ENCODE data around the gene SULT4A1.
"Not testable (repeated sequence)": the region's sequence is repeated elsewhere in the genome, so short reads cannot be mapped to it uniquely, and the experiment has no call there.

SULT4A1 gene

GRCh38 chr22:43886231-43886630 is 23.9 kb upstream of the SULT4A1 start:
- DNase-seq (ENCODE audit: low read depth), result no peak

DNA sequence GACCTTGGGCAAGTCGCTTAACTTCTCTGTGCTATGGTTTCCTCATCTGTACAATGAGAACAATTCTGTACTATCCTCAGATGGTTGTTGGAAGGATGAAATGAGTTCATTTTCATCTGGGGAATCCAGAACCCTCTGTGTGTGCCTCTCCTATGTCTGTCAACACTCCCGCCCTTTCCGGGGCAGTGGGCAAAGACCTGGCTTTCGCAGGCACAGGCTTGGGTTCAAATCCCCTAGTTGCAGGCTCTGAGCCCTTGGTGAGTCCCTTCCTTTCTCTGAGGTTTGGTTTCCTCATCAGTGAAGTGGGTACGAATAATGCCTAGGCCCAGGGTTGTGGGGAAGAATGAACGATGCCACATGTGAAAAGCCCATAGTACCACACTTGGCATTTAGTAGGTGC is 23.5 kb upstream of the SULT4A1 start:
- no peak for DNase-seq (ENCODE audit: low read depth)

GRCh38 chr22:43885319-43885671 is 23.0 kb upstream of the SULT4A1 start:
- DNase-seq (ENCODE audit: low read depth), result no peak

DNA sequence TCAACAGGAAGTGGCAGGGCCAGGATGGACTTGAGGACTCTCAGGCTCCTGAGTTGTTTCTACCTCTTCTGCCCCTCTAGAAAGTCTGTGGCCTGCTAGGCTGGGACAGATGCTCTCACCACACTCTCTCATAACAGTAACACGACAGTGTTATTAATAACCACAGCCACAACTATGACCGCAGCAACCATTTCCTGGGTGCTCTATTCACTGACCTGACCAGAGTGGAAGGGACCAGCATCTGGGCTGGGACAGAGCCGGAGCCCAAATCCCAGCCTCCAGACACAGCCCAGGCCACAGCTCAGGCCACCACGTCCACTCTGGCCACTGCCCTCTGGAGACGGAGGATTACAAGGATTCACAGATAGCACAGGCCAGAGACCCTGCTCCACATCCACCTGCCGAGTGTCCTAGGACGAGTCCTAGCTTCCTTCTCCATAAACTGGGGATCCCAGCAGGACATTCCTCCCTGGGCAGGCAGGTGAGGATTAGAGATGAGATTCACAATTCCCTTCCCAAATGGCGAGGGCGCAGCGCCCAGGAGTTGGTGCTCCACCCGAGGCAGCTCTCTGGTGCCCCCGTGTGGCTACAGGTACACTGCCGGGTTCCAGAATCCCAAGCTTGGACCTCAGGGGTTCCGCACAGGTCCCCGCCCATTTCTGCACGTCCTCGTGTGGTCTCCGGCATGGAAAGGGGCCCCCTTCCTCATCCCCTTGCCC is 22.4 kb upstream of the SULT4A1 start:
- peak; percentile 34 for DNase-seq (ENCODE audit: low read depth)

- DNase-seq (ENCODE audit: low read depth), result no peak
Observed at GRCh38 chr22:43883719-43884415, 21.6 kb upstream of the SULT4A1 start.

DNA sequence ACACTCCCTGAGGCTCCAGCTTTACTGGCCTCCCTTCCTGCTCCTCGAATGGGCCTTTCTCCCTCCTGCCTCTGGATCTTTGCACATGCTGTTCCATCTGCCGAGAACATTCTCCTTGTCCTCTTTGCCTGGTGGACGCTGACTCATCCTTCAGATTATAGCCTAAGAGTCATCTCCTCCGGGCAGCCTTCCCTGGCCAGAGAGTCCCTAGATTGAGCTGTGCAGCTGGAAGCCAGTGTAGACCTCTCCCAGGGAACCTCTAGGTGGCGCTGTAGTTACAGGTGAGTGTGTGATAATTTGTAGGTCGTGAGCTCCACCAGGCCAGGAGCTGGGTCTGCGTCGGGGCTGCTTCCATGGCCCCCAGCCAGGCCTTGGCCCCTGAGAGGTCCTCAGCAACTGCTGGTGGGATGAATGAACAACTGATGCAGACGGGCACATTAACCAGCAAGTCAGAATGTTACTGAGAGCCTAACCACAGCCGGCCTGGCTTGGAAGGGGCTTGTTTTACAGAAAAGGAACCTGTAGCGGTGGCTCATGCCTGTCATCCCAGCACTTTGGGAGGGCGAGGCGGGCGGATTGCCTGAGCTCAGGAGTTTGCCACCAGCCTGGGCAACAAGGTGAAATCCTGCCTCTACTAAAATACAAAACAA is 20.8 kb upstream of the SULT4A1 start:
- peak; percentile 41 for DNase-seq (ENCODE audit: low read depth)

GRCh38 chr22:43882122-43882767 is 19.9 kb upstream of the SULT4A1 start:
- DNase-seq (ENCODE audit: low read depth), result no peak

GRCh38 chr22:43881091-43882061 is 19.1 kb upstream of the SULT4A1 start:
- no peak for DNase-seq (ENCODE audit: low read depth)

- DNase-seq (ENCODE audit: low read depth), result no peak
Observed at GRCh38 chr22:43880541-43880991, 18.3 kb upstream of the SULT4A1 start.

DNA sequence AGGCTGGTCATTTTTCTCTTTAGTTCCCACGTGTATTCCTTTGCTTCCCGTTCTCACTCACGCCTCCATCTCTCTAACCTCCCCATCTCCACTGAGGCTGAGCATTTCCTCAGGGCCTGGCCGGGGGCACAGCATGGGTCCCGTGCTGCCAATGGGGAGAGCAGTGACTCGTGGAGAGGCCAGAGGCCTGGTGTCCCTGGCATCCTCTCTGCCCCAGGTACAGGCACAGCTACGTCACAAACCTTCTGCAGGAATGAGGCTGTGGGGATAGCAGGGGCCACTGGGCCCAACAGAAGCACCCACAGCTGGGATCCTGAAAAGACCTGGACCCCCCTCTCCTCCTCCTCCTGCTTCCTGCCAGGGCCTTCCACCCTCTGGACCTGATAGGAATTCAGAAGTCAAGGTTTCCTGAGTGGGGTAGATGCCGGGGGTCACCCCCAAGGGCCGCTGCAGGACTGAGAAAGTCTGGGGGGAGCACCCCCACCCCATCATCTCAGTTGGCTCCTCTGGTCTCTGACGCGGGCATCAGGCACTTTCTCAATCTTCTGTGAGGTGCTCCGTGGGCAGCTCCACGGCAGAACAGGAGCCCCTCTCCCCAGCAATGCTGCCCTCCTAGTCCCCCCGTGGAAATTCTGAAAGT is 17.7 kb upstream of the SULT4A1 start:
- no peak for DNase-seq (ENCODE audit: low read depth)

GRCh38 chr22:43878831-43879550 is 16.7 kb upstream of the SULT4A1 start:
- no peak for DNase-seq (ENCODE audit: low read depth)

DNA sequence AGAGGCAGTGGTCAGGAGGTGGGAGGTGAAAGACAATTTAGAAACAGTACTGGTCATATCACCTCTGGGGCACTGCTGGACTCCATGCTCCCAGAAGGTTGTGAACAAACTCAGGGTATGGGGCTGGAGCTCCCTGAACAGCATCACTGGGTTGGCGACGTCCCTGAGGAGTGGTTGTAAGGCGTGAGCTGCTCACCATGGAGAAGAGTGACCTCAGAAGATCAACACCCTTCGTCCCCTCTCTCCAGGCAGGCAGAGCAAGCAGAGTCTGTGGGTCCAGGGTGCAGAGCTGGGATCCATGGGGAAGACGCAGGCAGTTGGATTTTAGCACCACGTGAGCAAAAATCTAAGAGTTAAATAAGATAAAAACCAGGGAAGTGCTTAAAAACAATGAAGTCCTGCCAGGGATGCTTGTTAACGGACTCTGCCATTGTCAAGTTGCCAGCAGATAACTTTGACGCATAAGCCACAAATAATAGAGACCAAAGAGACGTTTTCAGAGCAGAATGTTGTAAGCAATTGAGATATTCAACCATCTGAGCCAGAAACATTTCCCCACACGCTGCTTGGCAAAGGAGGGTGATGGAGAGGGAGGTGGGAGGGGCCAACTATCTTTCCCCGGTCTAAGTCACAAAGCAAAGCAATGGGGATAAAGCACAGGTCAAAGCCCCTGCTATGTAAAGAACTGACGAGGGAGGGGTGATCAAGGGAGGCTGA is 15.9 kb upstream of the SULT4A1 start:
- DNase-seq (ENCODE audit: low read depth), result no peak

DNA sequence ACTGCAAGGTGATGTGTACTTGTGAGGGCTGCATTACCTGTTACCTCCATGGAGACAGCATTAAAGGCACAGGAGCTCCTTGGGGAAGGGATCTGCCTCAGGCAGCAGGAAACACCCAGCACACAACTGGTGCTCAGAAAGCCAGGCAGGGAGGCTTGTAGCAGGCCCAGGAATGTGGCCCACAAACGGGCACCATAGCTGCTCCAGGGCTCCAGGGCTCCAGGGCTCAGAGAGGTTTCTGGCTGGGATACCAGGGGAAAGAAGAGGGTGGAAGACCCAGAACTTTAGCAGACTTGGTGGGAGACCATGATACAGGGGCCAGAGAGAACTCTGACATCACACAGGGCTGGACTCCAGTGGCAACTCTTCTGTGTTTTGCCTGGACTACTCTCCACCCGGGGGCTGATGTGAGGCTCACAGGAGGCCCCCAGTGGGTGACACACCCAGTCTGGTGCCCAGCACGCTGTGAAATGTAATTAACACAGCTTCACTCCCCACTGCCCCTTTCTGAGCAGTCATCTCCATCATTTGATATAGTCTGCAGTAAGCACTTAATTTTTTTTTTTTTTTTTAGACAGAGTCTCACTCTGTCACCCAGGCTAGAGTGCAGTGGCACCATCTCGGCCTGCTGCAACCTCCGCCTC is 14.7 kb upstream of the SULT4A1 start:
- no peak for DNase-seq (ENCODE audit: low read depth)

DNA sequence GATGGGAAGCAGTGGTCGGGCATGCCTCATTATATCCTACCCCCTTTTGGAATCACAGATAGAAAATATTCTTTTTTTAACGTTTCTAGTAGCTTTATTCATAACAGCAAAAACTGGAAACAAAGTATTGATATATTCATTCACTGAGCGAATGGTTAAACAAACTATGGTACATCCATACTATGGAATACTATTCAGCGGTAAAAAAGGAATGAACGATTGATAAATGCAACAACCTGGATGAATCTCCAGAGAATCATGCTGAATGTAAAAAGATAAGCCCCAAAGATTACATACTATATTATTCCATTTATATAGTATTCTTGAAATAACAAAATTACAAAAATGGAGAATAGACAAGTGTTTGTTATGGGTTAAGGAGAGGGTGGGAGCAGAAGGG is 7.5 kb upstream of the SULT4A1 start:
- DNase-seq (ENCODE audit: low read depth), result no peak

- not testable (repeated sequence) for DNase-seq (ENCODE audit: low read depth)
Observed at GRCh38 chr22:43869001-43869400, 6.7 kb upstream of the SULT4A1 start.

- DNase-seq (ENCODE audit: low read depth), result no peak
Observed at GRCh38 chr22:43867839-43868635, 5.7 kb upstream of the SULT4A1 start.

DNA sequence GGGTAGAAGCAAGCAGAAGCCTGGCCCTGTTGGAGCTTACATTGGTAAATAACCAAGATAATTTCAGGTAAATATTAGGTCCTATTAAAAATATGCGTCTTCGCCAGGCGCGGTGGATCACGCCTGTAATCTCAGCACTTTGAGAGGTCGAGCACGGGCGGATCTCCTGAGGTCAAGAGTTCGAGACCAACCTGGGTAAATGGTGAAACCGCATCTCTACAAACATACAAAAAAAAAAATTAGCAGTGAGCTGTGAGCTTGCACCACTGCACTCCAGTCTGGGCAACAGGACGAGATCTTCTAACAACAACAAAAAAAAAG is 529 bp upstream of the SULT4A1 start:
- DNase-seq (ENCODE audit: low read depth), result no peak

DNA sequence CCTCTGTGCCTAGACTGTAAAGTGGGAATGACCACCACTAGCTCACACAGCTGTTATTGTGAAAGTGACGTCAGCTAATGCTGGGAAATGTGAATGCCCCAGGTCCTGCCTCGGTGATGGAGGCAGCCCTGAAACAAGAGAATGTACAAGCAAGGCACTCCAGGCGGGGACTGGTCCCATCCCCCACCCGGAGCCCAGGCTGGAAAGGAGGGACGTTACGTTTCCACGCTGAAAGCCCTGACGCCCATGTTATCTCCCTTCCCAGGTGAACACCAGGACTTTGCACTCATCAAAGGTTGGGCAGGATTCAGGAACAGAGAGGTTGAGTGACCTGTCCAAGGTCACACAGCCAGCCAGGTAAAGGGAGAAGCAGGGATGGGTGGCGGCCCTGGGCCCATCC is 784 bp downstream of the SULT4A1 start:
- no peak for DNase-seq (ENCODE audit: low read depth)

DNA sequence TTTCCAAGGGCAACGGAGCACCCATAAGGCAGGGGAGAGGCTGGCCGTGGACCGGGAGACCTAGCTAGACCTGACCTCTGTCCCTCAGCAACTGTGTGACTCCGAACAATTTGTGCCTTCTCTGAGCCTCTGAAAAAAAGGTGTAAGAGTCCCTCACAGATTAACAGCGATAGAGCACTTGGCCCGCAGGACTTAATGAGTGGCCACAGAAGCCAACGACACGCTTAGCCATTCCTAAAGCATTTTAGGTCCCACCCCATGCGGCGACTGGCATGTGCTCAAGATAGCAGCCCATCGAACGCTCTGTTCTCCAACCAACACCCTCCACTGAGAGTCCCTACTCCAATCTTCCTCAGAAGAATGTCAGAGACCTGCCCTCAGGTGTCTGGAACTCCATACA is 1.5 kb downstream of the SULT4A1 start:
- DNase-seq (ENCODE audit: low read depth), result no peak

Data from activated T-cell treated with anti-CD3 and anti-CD28 coated beads for 24 hours (primary cell).